ENCODE measurements around the gene SORBS1.

The SORBS1 gene

DNA sequence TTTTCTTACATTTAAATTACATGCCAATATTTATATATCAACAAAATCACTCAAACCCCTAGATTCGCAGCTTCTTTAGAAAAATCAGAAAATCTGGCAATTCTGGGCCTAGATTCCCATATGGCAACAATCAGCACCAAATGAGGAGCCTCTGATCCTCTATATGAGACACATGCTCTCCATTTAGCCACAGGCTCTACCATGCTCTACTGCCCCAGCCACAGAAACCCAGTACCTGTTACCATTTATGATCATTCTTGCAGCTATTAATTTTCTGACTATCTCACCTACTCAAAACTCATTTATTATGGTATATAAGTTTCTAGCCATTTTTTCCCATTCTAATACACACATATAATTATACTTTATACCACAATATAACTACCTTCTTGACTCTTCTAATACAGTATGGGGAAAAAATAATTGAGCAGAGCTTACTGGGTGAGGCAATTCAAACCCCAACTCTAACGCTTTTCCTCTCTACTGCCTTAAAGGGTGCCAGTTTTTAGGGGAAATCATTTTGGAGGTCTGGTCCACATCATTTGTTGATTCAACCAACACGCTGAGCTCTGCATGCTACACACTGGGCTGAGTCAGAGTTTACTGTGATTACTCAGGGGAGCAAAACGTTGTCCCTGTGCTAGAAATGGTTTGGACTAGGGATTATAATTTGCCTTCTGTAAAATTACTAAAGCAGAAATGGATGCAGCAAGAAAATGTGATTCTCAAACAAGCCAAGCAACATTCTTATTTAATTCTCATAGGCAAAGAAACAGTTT, 281.9 kb downstream of the SORBS1 start:
- no peak overlapping the region for H3K4me3 ChIP-seq (ENCODE audit: low read depth, low read length)

DNA sequence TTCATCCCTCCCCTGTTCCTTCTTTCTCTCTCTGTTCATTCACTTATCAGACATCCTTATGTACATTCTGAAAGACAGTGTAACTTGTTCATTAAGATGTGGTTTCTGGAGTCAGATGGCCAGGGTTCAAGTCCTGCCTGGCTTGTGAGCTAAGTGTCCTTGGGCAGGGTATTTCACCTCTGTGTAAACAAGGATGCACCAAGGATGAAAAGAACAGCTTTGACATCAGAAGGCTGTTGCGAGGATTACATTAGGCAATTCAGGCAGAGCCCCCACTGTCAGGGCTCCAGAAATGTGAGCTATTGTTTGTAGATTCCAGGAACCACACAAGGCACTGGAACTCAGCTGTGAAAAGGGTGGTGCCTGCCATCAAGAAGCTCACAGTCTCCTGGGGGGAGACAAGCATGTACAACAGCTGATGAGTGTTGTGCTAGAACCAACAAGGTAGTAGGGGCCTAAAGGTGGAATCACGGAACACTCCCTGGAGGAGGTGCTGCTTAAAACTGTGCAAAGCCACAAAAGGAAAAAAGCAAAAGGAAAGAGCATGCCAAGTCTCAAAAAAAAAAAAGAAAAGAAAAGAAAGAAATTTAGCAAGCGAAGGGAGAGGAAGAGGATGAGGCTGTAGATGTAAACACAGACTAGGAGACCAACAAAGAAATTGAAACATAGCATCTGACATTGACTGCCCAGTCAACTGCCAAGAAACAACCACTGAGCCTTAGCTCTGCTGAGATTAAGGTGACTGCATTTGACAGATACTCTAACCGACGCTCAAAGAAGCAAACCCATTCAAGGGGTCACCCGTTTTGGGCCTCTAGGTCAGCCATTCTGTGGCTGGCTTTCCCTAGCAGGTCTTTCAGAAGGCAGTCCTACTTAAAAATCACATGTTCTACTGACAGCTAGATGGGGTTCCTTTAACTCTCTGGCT, 282.8 kb downstream of the SORBS1 start:
- H3K4me3 ChIP-seq (ENCODE audit: low read depth, low read length) = no peak overlapping the region

DNA sequence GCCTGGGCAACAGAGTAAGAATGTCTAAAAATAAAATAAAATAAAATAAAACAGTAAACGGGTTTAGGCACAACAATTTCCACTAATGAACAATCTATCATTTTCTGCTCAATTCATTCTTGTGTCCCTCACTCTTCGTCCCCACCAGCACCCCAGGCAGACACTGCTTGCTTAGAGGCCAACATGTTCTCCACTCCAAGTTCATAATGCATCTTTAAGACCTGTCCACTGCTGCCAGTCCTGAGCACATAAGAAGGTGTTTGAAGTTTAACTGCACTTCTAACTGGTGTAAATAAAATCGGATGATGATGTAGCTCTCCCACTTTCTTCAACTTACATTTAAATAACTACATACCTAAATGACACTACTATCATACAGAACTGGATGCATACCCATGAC, 283.6 kb downstream of the SORBS1 start:
- no peak overlapping the region for H3K4me3 ChIP-seq (ENCODE audit: low read depth, low read length)

DNA sequence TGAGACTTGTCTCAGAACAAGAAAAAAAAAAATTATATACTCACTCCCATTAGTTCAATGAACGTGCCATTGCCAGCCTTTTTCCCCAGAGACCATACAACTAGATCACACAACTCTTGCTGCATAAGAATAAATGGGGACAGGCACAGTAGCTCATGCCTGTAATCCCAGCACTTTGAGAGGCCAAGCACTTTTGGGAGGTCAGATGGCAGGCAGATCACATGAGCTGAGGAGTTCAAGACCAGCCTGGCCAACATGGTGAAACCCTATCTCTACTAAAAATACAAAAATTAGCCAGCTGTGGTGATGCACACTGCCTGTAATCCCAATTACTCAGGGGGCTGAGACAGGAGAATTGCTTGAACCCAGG, 284.0 kb downstream of the SORBS1 start:
- H3K4me3 ChIP-seq (ENCODE audit: low read depth, low read length) = no peak overlapping the region

DNA sequence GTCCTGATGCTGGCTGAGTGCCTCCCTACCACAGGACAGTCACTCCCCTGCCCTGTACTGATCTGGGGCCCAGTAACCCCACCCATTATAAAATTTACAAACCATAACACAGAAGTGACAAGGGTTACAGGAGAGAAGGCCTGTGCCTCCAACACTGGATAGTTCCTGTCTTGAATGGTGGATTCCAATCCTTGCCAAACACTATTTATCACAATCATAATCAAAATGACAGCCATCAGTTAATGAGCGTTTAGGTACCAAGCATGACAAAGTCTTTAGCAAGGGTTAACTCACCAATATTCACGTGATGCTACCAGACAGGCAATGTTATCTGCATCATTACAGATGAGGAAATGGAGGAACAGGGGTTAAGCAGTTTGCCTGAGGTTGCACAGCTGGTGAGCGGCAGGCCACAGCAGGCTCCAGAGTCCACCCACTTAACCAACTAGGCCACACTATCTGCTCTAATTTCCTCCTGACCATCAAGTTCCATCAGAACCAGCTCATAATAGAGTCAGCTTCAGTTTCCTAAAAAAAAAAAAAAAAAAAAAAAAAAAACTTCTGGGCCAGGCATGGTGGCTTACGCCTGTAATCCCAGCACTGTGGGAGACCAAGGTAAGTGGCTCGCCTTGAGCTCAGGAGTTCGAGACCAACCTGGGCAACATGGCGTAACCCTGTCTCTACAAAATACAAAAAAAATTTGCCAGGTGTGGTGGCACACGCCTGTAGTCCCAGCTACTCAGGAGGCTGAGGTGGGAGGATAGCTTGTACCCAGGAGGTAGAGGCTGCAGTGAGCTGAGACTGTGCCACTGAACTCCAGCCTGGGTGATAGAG, 284.6 kb downstream of the SORBS1 start:
- no peak overlapping the region for H3K4me3 ChIP-seq (ENCODE audit: low read depth, low read length)

DNA sequence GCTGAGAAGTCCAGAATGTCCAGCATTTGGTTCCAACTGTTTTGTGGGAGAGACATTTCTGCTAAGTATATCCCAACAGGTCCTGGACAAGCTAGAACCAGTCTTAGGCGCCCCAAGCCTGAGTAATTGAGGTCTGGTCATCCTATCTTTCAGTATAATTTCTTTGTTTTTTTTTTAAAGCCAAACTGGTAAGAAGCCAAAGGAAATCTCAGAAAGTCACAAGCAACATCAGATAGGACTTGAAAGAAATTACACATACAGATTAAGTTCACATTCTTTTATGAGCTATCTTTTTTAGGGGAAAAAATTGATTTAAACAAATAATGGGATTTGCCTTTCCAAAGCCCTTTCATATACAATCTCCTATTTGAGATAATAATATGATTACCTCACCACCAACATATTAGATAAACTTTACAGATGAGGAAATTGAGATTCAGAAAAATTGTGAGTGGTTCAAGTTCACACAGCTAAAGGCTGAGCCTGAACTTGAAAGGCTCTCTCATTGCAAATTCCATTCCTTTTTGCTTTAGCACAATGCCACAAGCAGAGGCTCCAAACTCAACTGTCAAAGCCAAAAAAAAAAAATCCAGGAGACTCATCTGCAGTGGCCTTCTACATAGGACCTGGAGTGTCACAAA, 285.3 kb downstream of the SORBS1 start:
- H3K4me3 ChIP-seq (ENCODE audit: low read depth, low read length) = no peak overlapping the region

DNA sequence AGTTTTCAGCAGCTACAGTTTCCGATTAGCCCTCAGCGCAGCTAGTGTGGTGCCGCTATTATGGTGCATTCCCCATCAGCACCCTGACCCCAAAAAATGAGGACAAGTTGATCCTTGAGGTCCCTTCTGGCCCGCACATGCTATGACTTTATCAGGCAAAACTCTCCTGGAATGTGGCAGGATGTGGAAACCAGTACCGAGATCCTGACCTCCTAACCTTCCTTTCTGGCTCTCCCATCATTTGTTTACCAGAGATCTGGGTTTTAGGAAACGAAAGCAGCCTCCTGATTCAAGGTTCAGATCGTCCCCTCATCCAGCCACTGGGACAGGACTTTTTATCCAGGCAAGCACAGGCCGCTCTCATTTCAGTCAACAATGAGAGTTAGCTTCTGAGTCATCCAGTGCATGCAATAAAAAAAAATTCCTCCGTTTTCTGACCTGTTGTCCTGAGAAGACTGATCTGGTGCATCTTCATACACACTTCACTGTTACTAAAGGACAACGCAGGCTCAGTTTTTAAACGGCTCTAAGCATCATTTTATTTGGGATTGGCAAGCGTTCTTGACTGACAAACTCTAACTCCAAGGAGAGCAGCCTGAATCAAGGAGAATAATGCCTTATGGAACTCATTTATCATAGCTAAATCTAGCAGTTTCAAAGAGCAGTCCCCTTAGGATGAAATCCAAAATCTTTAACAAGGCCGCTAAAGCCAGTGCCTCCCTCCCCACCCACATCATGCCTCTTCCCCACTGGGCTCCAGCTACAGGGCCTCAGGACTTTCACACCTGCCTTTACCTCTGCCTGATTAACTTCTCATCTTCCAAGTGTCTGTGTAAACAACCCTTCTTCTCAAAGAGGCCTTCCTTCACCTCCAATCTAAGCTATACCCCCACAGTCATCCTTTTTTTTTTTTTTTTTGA, 287.5 kb downstream of the SORBS1 start:
- no peak overlapping the region for H3K4me3 ChIP-seq (ENCODE audit: low read depth, low read length)

DNA sequence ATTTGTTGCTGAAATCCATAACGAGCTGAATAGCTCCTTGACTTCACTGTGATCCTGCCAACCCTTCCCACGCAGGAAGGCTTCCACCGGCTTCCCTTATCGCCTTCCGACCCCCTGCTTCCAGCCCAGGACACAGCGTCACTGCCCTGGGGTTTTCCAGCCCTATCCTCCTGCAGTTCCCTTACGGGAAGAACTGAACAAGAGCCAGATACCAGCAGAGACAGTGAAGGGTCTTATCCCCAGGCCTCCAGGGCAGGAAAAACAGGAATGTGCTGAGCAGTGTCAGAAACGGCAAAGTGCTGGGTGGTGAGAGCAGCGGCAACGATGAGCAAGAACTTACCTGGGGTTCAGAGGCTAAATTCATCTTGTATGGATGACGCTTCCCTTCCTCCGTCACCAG, 292.7 kb downstream of the SORBS1 start:
- H3K4me3 ChIP-seq (ENCODE audit: low read depth, low read length) = no peak overlapping the region

DNA sequence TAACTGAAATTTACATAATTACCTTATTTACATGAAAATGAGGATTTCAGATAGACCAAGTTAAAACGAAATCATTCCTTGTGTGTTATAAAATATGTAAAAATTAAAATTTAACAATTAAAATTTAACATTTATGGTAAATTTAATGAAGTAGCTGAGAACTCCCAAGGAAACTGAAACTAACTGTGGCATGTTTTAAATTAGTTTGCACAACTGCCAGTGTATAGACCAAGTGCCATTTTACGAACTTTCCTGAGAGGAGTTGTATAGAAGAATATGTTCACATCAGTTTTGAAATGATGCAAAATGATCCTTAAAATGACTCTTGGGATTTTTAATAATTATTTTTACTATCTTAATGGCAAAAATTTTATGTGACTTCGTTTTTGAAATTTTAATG, 293.9 kb downstream of the SORBS1 start:
- H3K4me3 ChIP-seq (ENCODE audit: low read depth, low read length) = no peak overlapping the region

DNA sequence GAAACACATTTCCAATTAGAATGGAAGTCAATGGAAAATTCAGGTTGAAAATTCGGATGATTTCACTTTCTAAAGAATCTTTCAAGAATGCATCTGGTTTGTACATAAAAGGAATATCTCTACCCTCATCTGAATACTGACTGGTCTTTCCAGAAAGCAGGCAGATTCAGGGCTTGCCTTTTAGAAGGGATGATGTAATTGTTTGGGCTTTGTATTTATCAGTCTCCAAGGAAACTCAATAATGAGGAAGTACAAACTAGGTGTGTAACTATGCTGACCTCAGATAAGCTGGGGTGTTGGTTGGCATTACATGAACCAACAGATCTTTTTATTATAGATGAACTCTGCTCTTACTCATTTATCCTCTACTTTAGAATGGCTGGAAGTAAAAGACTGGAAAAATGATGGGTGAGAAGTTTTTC, 294.5 kb downstream of the SORBS1 start:
- H3K4me3 ChIP-seq (ENCODE audit: low read depth, low read length) = no peak overlapping the region

DNA sequence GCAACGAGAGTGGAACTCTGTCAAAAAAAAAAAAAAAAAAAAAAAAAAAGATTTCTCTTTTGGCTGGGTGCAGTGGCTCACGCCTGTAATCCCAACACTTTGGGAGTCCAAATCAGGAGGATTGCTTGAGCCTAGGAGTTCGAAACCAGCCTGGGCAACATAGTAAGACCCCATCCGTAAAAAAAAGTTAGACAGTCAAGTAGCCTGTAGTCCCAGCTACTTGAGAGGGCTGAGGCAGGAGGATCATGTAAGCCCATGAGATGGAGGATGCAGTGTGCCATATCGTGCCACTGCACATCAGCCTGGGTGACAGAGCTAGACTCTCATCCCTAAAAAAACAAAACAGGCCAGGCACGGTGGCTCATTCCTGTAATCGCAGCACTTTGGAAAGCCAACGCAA, 295.6 kb downstream of the SORBS1 start:
- no peak overlapping the region for H3K4me3 ChIP-seq (ENCODE audit: low read depth, low read length)

DNA sequence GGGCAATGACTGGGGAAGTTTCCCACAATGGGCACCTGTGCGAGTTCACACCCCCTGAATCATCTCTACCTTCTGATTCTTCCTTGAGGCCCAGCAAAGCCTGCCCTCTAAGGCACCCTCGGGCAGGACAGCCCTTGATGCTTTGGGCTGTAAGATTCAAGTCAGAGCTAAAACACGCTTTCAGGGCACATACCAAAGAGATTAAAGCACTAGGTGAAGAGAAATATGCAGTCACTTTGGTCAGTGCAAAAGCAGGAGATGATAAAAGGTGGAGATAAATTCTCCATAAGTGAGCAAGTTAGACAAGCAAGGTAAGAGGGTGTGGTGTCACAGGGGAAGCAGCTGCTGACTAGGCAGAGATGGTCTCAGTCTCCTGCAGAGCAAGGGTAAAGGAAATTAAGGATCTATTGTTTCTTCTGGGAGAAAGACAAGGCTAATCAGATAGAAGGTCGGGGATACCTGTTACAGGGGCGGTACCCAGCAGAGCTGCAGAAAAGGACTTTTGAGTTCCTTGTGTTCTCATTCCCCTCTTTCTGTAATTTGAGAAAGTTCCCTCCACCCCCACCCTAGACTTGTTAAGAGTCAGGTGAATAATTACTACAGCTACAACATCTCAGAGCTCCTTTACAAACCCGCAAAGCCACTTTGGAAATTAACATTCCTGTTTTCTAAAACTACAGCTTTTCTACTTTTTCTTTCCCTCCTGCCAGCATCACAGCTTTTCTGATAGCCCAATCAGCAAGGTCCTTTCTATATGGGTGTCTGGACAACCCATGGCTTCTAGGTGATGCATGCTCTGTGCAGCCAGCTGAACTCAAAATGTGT, 296.7 kb downstream of the SORBS1 start:
- H3K4me3 ChIP-seq (ENCODE audit: low read depth, low read length) = no peak overlapping the region

DNA sequence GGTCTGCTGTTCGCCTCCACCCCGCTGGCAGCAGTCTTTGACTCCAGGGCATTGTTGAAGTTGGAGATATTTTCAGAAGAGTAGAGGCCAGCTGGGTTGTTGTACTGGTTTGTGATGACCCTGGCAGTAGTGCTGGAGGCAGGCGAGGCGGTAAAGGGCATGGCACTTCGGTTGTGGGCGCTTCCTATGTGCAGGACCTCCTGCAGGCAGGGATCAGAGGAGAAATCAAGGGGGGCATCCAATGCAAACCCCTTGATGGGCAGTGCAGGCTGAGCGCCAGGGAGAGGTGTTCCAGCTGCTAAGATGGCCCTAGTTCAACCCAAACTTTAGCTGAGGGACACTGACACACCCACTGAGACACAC, 297.3 kb downstream of the SORBS1 start:
- no peak overlapping the region for H3K4me3 ChIP-seq (ENCODE audit: low read depth, low read length)

DNA sequence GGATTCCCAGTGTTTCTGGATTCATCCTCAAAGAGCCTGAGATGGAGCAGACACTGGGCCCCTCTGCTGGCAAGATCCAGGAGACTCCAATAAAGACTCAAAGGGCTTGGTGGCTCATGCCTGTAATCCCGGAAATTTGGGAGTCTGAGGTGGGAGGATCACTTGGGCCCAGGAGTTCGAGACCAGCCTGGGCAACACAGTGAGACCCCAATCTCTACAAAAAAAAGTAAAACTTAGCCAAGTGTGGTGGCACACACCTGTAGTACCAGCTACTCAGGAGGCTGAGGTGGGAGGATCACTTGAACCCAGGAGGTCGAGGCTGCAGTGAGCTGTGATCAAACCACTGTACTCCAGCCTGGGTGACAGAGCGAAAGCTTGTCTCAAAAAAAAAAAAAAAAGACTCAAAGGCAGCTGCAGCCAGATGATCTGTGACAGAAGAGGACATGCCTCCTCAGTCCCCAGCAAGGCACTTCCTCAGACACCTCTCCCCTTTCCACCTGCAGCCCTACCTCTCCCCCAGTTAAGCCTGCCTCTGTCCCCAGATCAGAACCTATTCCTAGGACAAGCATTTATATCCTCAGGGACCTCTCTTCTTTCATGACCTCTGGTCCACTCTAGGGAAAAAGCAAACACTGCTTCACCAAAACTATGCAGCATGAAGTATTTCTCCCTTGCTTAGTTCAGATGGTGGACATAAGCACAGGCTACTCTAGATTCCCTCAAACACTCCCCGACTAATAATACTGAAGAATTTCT, 298.2 kb downstream of the SORBS1 start:
- H3K4me3 ChIP-seq (ENCODE audit: low read depth, low read length) = no peak overlapping the region

DNA sequence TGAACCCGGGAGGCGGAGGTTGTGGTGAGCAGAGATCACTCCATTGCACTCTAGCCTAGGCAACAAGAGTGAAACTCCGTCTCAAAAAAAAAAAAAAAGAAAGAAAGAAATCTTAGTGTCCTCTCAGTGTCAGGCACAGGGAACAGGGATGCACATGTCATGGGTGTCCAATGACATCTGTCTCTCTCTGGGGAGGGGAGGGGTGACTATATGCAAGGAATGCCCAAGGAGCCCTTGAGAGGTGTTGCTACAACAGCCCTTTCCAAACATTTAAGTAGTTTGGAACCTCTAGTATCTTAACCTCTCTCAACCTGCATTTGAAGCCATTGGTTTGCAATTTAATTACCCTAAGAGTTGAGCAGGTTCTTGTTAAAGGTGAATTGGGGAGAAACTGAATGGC, 299.2 kb downstream of the SORBS1 start:
- no peak overlapping the region for H3K4me3 ChIP-seq (ENCODE audit: low read depth, low read length)
